Ishikawa (cell line): ENCODE data around the gene C6orf47.

Experiments
- CEBPB ChIP-seq: IDR thresholded peaks from 2 replicates; pipeline ENCODE4 v1.6.1; 2012
- CREB1 ChIP-seq: IDR thresholded peaks from 2 replicates; pipeline ENCODE4 v1.6.1; 2012; ENCODE audit warnings: low read depth
- EGR1 ChIP-seq: IDR thresholded peaks from 2 replicates; pipeline ENCODE4 v1.6.1; 2012
- EP300 ChIP-seq: IDR thresholded peaks from 2 replicates; pipeline ENCODE4 v1.6.1; 2012; ENCODE audit warnings: borderline replicate concordance
- FOXM1 ChIP-seq: IDR thresholded peaks from 2 replicates; pipeline ENCODE4 v1.6.1; 2012; ENCODE audit warnings: low read depth, borderline replicate concordance
- MAX ChIP-seq: IDR thresholded peaks from 2 replicates; pipeline ENCODE4 v1.6.1; 2012
- NFIC ChIP-seq: IDR thresholded peaks from 2 replicates; pipeline ENCODE4 v1.6.1; 2012
- RAD21 ChIP-seq: IDR thresholded peaks from 2 replicates; pipeline ENCODE4 v1.6.1; 2012; ENCODE audit warnings: low read depth
- REST ChIP-seq: IDR thresholded peaks from 2 replicates; pipeline ENCODE4 v1.6.1; 2012; ENCODE audit warnings: low read depth, mild to moderate bottlenecking
- TAF1 ChIP-seq: IDR thresholded peaks from 2 replicates; pipeline ENCODE4 v1.6.1; 2012; ENCODE audit warnings: low read depth, mild to moderate bottlenecking
- TCF12 ChIP-seq: IDR thresholded peaks from 2 replicates; pipeline ENCODE4 v1.6.1; 2012; ENCODE audit warnings: low read depth
- TEAD4 ChIP-seq: IDR thresholded peaks from 2 replicates; pipeline ENCODE4 v1.6.1; 2012
- USF1 ChIP-seq: IDR thresholded peaks from 2 replicates; pipeline ENCODE4 v1.6.1; 2012
- YY1 ChIP-seq: IDR thresholded peaks from 2 replicates; pipeline ENCODE4 v1.6.1; 2012; ENCODE audit warnings: low read depth
- ZBTB7A ChIP-seq: IDR thresholded peaks from 2 replicates; pipeline ENCODE4 v1.6.1; 2012; ENCODE audit warnings: low read depth

C6orf47 gene

GRCh38 chr6:31631681-31632278 lies 28.8 kb downstream of the C6orf47 start:
- TF ChIP-seq EGR1 (no peak), TCF12 (no peak), TAF1 (no peak), FOXM1 (no peak), MAX (no peak), TEAD4 (no peak), YY1 (no peak), EP300 (no peak), RAD21 (no peak), CEBPB (no peak)

GRCh38 chr6:31631209-31631608 lies 29.4 kb downstream of the C6orf47 start:
- TF ChIP-seq TCF12: no peak

- TF ChIP-seq FOXM1 (no peak), TAF1 (no peak), ZBTB7A (no peak)
Measured at GRCh38 chr6:31630177-31630934, 30.2 kb downstream of the C6orf47 start.

GRCh38 chr6:31629014-31629413 lies 31.6 kb downstream of the C6orf47 start:
- TF ChIP-seq MAX (no peak), REST (no peak), EGR1 (no peak), ZBTB7A (no peak), NFIC (no peak), USF1 (no peak), RAD21 (no peak), FOXM1 (no peak), TCF12 (no peak)

- no peak for TF ChIP-seq USF1
- no peak for TF ChIP-seq NFIC
- no peak for TF ChIP-seq REST
- TF ChIP-seq EP300: no peak
- no peak for TF ChIP-seq MAX
- TF ChIP-seq FOXM1: no peak
- TF ChIP-seq TEAD4: no peak
- no peak for TF ChIP-seq ZBTB7A
- no peak for TF ChIP-seq RAD21
- no peak for TF ChIP-seq TCF12
- TF ChIP-seq CREB1: no peak
- no peak for TF ChIP-seq YY1
- TF ChIP-seq CEBPB: no peak
- no peak for TF ChIP-seq TAF1
- TF ChIP-seq EGR1: no peak
Measured at GRCh38 chr6:31627690-31628287, 32.8 kb downstream of the C6orf47 start.

GRCh38 chr6:31626952-31627351 lies 33.6 kb downstream of the C6orf47 start:
- TF ChIP-seq MAX (no peak), USF1 (no peak), TCF12 (no peak), TEAD4 (no peak), YY1 (no peak), CEBPB (no peak), RAD21 (no peak), ZBTB7A (no peak), EP300 (no peak), FOXM1 (no peak), CREB1 (no peak), REST (no peak), NFIC (no peak), TAF1 (no peak), EGR1 (no peak)
